Measurements from ENCODE around the gene PDLIM7. TPM values are rescaled to one million over a fixed set of nuclear protein-coding genes. Genes with fewer than 3 reads are reported as not detected.
"Not testable (repeated sequence)": the region's sequence is repeated elsewhere in the genome, so short reads cannot be mapped to it uniquely, and the experiment has no call there.

The PDLIM7 gene
- total RNA-seq: 10 to 100 TPM; 15.5 to 39.1 TPM

GRCh38 chr5:177497292-177498012, at the start of gene PDLIM7:
Gene PDLIM7, minus strand, starts transcription at chr5:177497604. Its CDS starts 1,092 bp downstream, at chr5:177496512.
- H3K27ac Mint-ChIP-seq: peak within 1 kb of the TSS; percentile 25 to 74
- H3K9me3 Mint-ChIP-seq: no peaks in the 10 kb centered on the region
- H3K4me1 Mint-ChIP-seq (ENCODE audit: low read depth in 2 of 2): peaks cover 28 to 34% of the 10 kb centered on the region in 2 donors
- H3K4me3 Mint-ChIP-seq: peak within 1 kb of the TSS; percentile 84
- ATAC-seq (peak; percentile 92 to 95), DNase-seq (ENCODE audit: low spot score) (peak; percentile 95)
- H3K27me3 Mint-ChIP-seq: peaks cover 8 to 10% of the 10 kb centered on the region in 2 donors
- no peaks in the 10 kb centered on the region for H3K36me3 Mint-ChIP-seq

GRCh38 chr5:177546258-177546741, 48.9 kb upstream of the PDLIM7 start:
- DNase-seq (ENCODE audit: low spot score) (no peak), ATAC-seq (peak; percentile 55 to 59)
- Mint-ChIP-seq H3K9me3 (no peaks in the 10 kb centered on the region), H3K27me3 (no peaks in the 10 kb centered on the region), H3K27ac (peak overlapping the region; percentile 12 to 76), H3K4me3 (peak overlapping the region; percentile 46), H3K4me1 (ENCODE audit: low read depth in 2 of 2) (peaks cover 26 to 42% of the 10 kb centered on the region in 2 donors), H3K36me3 (peaks cover 8% of the 10 kb centered on the region)

GRCh38 chr5:177545487-177546257, 48.3 kb upstream of the PDLIM7 start:
- ATAC-seq (no peak), DNase-seq (ENCODE audit: low spot score) (no peak)
- Mint-ChIP-seq H3K36me3 (peaks cover 8% of the 10 kb centered on the region), H3K9me3 (no peaks in the 10 kb centered on the region), H3K4me1 (ENCODE audit: low read depth in 2 of 2) (peaks cover 30 to 46% of the 10 kb centered on the region in 2 donors), H3K27ac (peak overlapping the region; percentile 12 to 76), H3K4me3 (peak overlapping the region; percentile 46), H3K27me3 (no peaks in the 10 kb centered on the region)

- peaks cover 28 to 46% of the 10 kb centered on the region in 2 donors for H3K4me1 Mint-ChIP-seq (ENCODE audit: low read depth in 2 of 2)
- peak overlapping the region in 1 of 2 donors; percentile 15 for H3K27ac Mint-ChIP-seq
- DNase-seq (ENCODE audit: low spot score) (no peak), ATAC-seq (no peak)
- no peak overlapping the region for H3K4me3 Mint-ChIP-seq
- no peaks in the 10 kb centered on the region for H3K27me3 Mint-ChIP-seq
- H3K36me3 Mint-ChIP-seq: peaks cover 8% of the 10 kb centered on the region
- H3K9me3 Mint-ChIP-seq: no peaks in the 10 kb centered on the region
These were observed 45.5 kb upstream of the PDLIM7 start for GRCh38 chr5:177542816-177543465.

GRCh38 chr5:177540438-177540837, 43.0 kb upstream of the PDLIM7 start:
- Mint-ChIP-seq H3K27ac (no peak overlapping the region), H3K36me3 (peaks cover 8% of the 10 kb centered on the region), H3K9me3 (no peaks in the 10 kb centered on the region)

GRCh38 chr5:177539411-177539810, 42.0 kb upstream of the PDLIM7 start:
- peaks cover 8% of the 10 kb centered on the region for H3K36me3 Mint-ChIP-seq
- DNase-seq (ENCODE audit: low spot score) (no peak), ATAC-seq (no peak)
- H3K27ac Mint-ChIP-seq: no peak overlapping the region
- H3K27me3 Mint-ChIP-seq: no peaks in the 10 kb centered on the region
- peaks cover 17 to 34% of the 10 kb centered on the region in 2 donors for H3K4me1 Mint-ChIP-seq (ENCODE audit: low read depth in 2 of 2)
- H3K9me3 Mint-ChIP-seq: no peaks in the 10 kb centered on the region
- H3K4me3 Mint-ChIP-seq: no peak overlapping the region

More at GRCh38 chr5:177540438-177540837, 43.0 kb upstream of the PDLIM7 start:
- Mint-ChIP-seq H3K4me1 (ENCODE audit: low read depth in 2 of 2) (peaks cover 17 to 34% of the 10 kb centered on the region in 2 donors), H3K27me3 (no peaks in the 10 kb centered on the region), H3K4me3 (no peak overlapping the region)
- ATAC-seq: peak in 1 of 2 donors; percentile 49
- no peak for DNase-seq (ENCODE audit: low spot score)

GRCh38 chr5:177538876-177539275, 41.5 kb upstream of the PDLIM7 start:
- Mint-ChIP-seq H3K27ac (no peak overlapping the region), H3K4me1 (ENCODE audit: low read depth in 2 of 2) (peaks cover 18 to 31% of the 10 kb centered on the region in 2 donors), H3K36me3 (peaks cover 8% of the 10 kb centered on the region), H3K27me3 (no peaks in the 10 kb centered on the region), H3K9me3 (no peaks in the 10 kb centered on the region), H3K4me3 (no peak overlapping the region)
- no peak for DNase-seq (ENCODE audit: low spot score)
- no peak for ATAC-seq

- Mint-ChIP-seq H3K27me3 (no peaks in the 10 kb centered on the region), H3K27ac (no peak overlapping the region), H3K36me3 (peaks cover 6% of the 10 kb centered on the region), H3K4me3 (no peak overlapping the region), H3K4me1 (ENCODE audit: low read depth in 2 of 2) (peaks cover 17 to 23% of the 10 kb centered on the region in 2 donors), H3K9me3 (no peaks in the 10 kb centered on the region)
- ATAC-seq (no peak), DNase-seq (ENCODE audit: low spot score) (no peak)
These were observed 40.3 kb upstream of the PDLIM7 start for GRCh38 chr5:177537389-177538361.

- H3K27ac Mint-ChIP-seq: no peak overlapping the region
- H3K4me1 Mint-ChIP-seq (ENCODE audit: low read depth in 2 of 2): peaks cover 16 to 18% of the 10 kb centered on the region in 2 donors
- ATAC-seq (no peak), DNase-seq (ENCODE audit: low spot score) (no peak)
- no peaks in the 10 kb centered on the region for H3K9me3 Mint-ChIP-seq
- no peak overlapping the region for H3K4me3 Mint-ChIP-seq
- no peaks in the 10 kb centered on the region for H3K27me3 Mint-ChIP-seq
- H3K36me3 Mint-ChIP-seq: peaks cover 4% of the 10 kb centered on the region
These were observed 39.0 kb upstream of the PDLIM7 start for GRCh38 chr5:177536386-177536785.

- Mint-ChIP-seq H3K36me3 (peaks cover 4% of the 10 kb centered on the region), H3K27me3 (no peaks in the 10 kb centered on the region), H3K4me3 (no peak overlapping the region), H3K4me1 (ENCODE audit: low read depth in 2 of 2) (peaks cover 8 to 12% of the 10 kb centered on the region in 2 donors), H3K27ac (no peak overlapping the region), H3K9me3 (no peaks in the 10 kb centered on the region)
- DNase-seq (ENCODE audit: low spot score): no peak
- no peak for ATAC-seq
These were observed 37.7 kb upstream of the PDLIM7 start for GRCh38 chr5:177535125-177535524.

GRCh38 chr5:177534433-177534832, 37.0 kb upstream of the PDLIM7 start:
- DNase-seq (ENCODE audit: low spot score); H3K4me3 Mint-ChIP-seq; H3K27ac Mint-ChIP-seq; H3K9me3 Mint-ChIP-seq; H3K36me3 Mint-ChIP-seq; H3K27me3 Mint-ChIP-seq; ATAC-seq: not testable (repeated sequence)
- H3K4me1 Mint-ChIP-seq (ENCODE audit: low read depth in 2 of 2): peaks cover 8 to 12% of the 10 kb centered on the region in 2 donors

GRCh38 chr5:177531209-177531940, 34.0 kb upstream of the PDLIM7 start:
- Mint-ChIP-seq H3K36me3 (peaks cover 4% of the 10 kb centered on the region), H3K4me1 (ENCODE audit: low read depth in 2 of 2) (peaks cover 0 to 10% of the 10 kb centered on the region in 2 donors), H3K9me3 (no peaks in the 10 kb centered on the region), H3K27me3 (no peaks in the 10 kb centered on the region), H3K27ac (peak overlapping the region in 1 of 2 donors; percentile 54), H3K4me3 (no peak overlapping the region)
- no peak for ATAC-seq
- no peak for DNase-seq (ENCODE audit: low spot score)

All from natural killer cell treated with Interleukin-12 subunit alpha and Interleukin-12 subunit beta and Interleukin-15 and Interleukin-18, amount 100 ng/mL, for 72 hours (primary cell).